ENCODE results near the gene KNOP1.

- no peak for TF ChIP-seq FOXK2 (IDR thresholded peaks at IDR 0.05)
- no peak for TF ChIP-seq LEF1 (IDR thresholded peaks at IDR 0.05; ENCODE audit: borderline replicate concordance)
- TF ChIP-seq ELF4 (IDR thresholded peaks at IDR 0.05): no peak
- no peak for TF ChIP-seq ZNF384 (IDR thresholded peaks at IDR 0.05)
- TF ChIP-seq FOXM1 (IDR thresholded peaks at IDR 0.05; ENCODE audit: borderline replicate concordance): no peak
- no peak for TF ChIP-seq FOXA1 (IDR thresholded peaks at IDR 0.05)
- TF ChIP-seq SP1 (IDR thresholded peaks at IDR 0.05): no peak
- TF ChIP-seq PKNOX1 (IDR thresholded peaks at IDR 0.05): no peak
Measured at GRCh38 chr16:19657831-19658230, 60.2 kb downstream of the KNOP1 start.
